Measurements from ENCODE around the gene ADAMTSL2. TPM values are rescaled to one million over a fixed set of nuclear protein-coding genes. Genes with fewer than 3 reads are reported as not detected.

Gene ADAMTSL2
- total RNA-seq, 3 donors from 2014 or later (not counting 1 experiment from before 2014, with no cell fraction given) = not detected

DNA sequence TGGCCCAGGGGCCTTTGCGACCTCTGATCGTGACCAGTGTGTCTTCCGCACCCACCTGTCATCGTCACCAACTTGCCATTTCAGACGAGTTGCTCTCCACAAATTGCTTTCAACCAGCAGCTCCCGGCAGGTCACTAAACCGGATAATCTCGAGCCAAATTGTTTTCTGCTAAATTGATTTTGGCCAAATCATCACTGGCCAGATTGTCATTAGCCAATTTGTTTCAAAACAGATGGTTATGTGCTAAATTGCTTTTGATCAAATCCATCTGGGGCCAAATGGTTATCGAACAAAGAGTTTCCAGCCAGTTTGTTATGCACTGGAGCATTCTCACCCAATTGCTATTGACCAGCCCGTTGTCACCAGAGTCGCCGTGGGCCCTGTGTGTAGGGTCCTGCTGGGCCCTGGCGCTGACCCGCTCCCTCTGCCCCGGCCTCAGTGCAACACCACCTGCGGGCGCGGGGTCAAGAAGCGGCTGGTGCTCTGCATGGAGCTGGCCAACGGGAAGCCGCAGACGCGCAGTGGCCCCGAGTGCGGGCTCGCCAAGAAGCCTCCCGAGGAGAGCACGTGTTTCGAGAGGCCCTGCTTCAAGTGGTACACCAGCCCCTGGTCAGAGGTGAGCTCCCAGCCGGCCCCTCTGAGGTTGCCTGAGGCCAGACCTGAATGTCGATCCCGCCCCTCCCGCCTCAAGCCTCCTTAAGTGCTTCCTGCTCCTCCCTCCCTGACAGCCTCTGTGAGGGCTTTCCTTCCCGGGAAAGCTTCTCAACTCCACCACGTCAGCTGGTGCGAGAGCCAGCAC lies 35.6 kb downstream of the ADAMTSL2 start:
- Mint-ChIP-seq H3K4me3 (no peak overlapping the region), H3K27me3 (ENCODE audit: low read depth in 2 of 2) (peaks cover 0 to 7% of the 10 kb centered on the region in 2 donors), H3K4me1 (no peaks in the 10 kb centered on the region), H3K9me3 (no peaks in the 10 kb centered on the region), H3K27ac (no peak overlapping the region), H3K36me3 (no peaks in the 10 kb centered on the region)
- H3K4me1 ChIP-seq (ENCODE audit: control insufficient read depth, insufficient read depth, low read length) = no peaks in the 10 kb centered on the region
- no peak overlapping the region for H3K27ac ChIP-seq (ENCODE audit: low read length)
- no peaks in the 10 kb centered on the region for H3K9me3 ChIP-seq (ENCODE audit: control insufficient read depth, insufficient read depth, low read length)
- intact Hi-C loops (cut with micrococcal nuclease) = no loop called here
- no peaks in the 10 kb centered on the region for H3K27me3 ChIP-seq (ENCODE audit: control insufficient read depth, insufficient read depth, low read length)
- no peak for DNase-seq
- H3K4me3 ChIP-seq (ENCODE audit: low read length) = no peak overlapping the region
- ATAC-seq = no peak
- TF ChIP-seq CTCF (IDR thresholded peaks at IDR 0.05) = no peak
- no peaks in the 10 kb centered on the region for H3K36me3 ChIP-seq (ENCODE audit: control insufficient read depth, insufficient read depth, low read length)
- 76% methylated on average over 36 of the region's 36 CpGs for WGBS (ENCODE audit: insufficient coverage)

DNA sequence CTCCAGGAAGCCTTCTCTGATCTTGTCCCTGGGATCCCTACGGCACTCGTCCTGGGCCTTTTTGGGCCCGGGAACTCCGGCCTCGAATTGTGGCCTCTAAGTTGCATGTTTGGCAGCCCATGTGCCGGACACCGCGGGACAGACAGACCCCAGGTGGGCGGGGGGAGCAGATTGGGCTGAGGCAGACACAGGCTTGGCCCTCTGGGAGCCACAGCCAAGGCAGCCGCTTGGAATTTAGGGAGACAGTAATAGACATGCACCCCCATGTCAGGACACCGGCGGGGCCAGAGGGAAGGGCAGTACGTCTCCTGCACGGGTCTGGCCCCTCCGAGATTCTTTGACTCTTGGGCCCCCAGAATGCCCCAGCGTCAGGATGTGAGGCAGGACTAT lies 36.2 kb downstream of the ADAMTSL2 start:
- Histone ChIP-seq H3K27me3 (ENCODE audit: control insufficient read depth, insufficient read depth, low read length) (no peaks in the 10 kb centered on the region), H3K27ac (ENCODE audit: low read length) (no peak overlapping the region), H3K9me3 (ENCODE audit: control insufficient read depth, insufficient read depth, low read length) (no peaks in the 10 kb centered on the region), H3K4me1 (ENCODE audit: control insufficient read depth, insufficient read depth, low read length) (no peaks in the 10 kb centered on the region), H3K4me3 (ENCODE audit: low read length) (no peak overlapping the region), H3K36me3 (ENCODE audit: control insufficient read depth, insufficient read depth, low read length) (no peaks in the 10 kb centered on the region)
- 80% methylated on average over 16 of the region's 16 CpGs for WGBS (ENCODE audit: insufficient coverage)
- no peaks in the 10 kb centered on the region for H3K4me1 Mint-ChIP-seq
- intact Hi-C loops (cut with micrococcal nuclease) = no loop called here
- ATAC-seq (no peak), DNase-seq (no peak)
- no peaks in the 10 kb centered on the region for H3K36me3 Mint-ChIP-seq
- no peak for TF ChIP-seq CTCF (IDR thresholded peaks at IDR 0.05)
- H3K27me3 Mint-ChIP-seq (ENCODE audit: low read depth in 2 of 2) = peaks cover 3 to 12% of the 10 kb centered on the region in 2 donors
- H3K27ac Mint-ChIP-seq = no peak overlapping the region
- H3K4me3 Mint-ChIP-seq = no peak overlapping the region
- H3K9me3 Mint-ChIP-seq = no peaks in the 10 kb centered on the region

DNA sequence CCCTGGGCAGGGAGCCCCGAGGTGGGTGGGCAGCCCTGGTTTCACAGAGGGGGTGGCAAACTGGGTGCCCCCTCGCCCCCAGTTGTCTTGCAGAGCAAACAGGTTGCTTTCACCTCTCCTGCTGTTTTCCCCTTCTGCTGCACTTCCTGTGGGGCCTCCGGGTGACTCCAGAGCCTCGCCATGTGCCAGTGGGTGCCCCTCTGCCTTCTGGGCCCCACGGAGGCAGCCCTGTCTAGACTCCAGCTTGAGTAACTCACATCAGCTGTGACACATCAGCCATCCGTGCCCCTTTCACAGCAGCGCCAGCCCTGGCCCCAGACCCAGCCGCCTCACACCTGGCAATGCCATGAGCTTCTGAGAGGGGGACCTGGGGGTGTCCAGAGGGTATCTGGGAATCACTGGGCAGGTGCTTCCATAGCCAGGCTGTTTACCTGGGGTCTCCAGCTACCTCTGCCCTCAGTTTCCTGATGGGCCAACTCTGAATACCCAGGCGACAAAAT lies 36.9 kb downstream of the ADAMTSL2 start:
- H3K4me1 ChIP-seq (ENCODE audit: control insufficient read depth, insufficient read depth, low read length) = no peaks in the 10 kb centered on the region
- Mint-ChIP-seq H3K36me3 (no peaks in the 10 kb centered on the region), H3K4me3 (no peak overlapping the region), H3K4me1 (peaks cover 0 to under 1% of the 10 kb centered on the region in 2 donors), H3K27ac (no peak overlapping the region), H3K9me3 (no peaks in the 10 kb centered on the region), H3K27me3 (ENCODE audit: low read depth in 2 of 2) (peaks cover 10 to 17% of the 10 kb centered on the region in 2 donors)
- no peak for TF ChIP-seq CTCF (IDR thresholded peaks at IDR 0.05)
- no peak for ATAC-seq
- DNase-seq = no peak
- intact Hi-C loops (cut with micrococcal nuclease) = no loop called here
- WGBS (ENCODE audit: insufficient coverage) = 58% methylated on average over 9 of the region's 9 CpGs
- no peaks in the 10 kb centered on the region for H3K9me3 ChIP-seq (ENCODE audit: control insufficient read depth, insufficient read depth, low read length)
- H3K27me3 ChIP-seq (ENCODE audit: control insufficient read depth, insufficient read depth, low read length) = no peaks in the 10 kb centered on the region
- H3K27ac ChIP-seq (ENCODE audit: low read length) = no peak overlapping the region
- H3K4me3 ChIP-seq (ENCODE audit: low read length) = no peak overlapping the region
- no peaks in the 10 kb centered on the region for H3K36me3 ChIP-seq (ENCODE audit: control insufficient read depth, insufficient read depth, low read length)

All from natural killer cell (primary cell).